ENCODE measurements around the gene HIRA. TPM values are rescaled to one million over a fixed set of nuclear protein-coding genes. Genes with fewer than 3 reads are reported as not detected.

HIRA gene
- total and polyA plus RNA-seq, 2 experiments from 2014 or later, result 9.4 to 58.3 TPM

DNA sequence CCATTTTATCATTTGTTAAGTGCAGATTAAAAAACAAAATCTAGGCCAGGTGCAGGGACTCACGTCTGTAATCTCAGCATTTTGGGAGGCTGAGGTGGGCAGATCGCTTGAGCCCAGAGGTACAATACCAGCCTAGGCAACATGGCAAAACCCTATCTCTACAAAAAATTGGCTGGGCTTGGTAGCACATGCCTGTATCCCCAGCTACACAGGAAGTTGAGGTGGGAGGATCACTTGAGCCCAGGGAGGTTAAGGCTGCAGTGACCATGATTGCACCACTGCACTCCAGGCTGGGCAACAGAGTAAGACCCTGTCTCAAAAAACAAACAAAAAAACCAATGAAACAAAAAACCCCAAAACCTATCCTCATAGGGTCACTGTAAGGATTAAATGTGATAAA is 32.9 kb downstream of the HIRA start:
- Histone ChIP-seq H3F3A (replicated peaks; ENCODE audit: low read depth) (no peaks in the 10 kb centered on the region), H2AFZ (no peak overlapping the region), H3K4me3 (no peak overlapping the region), H4K20me1 (replicated peaks; ENCODE audit: insufficient read depth) (peaks cover 13% of the 10 kb centered on the region), H3K79me2 (replicated peaks; ENCODE audit: insufficient read depth) (0 out of 2 replicates have a peak, but pooled peaks cover 3% of the 10 kb centered on the region), H3K4me1 (ENCODE audit: insufficient read depth) (no peaks in the 10 kb centered on the region), H3K4me2 (no peak overlapping the region), H3K27ac (ENCODE audit: low read depth) (no peak overlapping the region), H3K27me3 (ENCODE audit: insufficient read depth) (no peaks in the 10 kb centered on the region), H3K9me2 (ENCODE audit: insufficient read depth) (no peaks in the 10 kb centered on the region), H3K36me3 (ENCODE audit: insufficient read depth) (peaks cover 17% of the 10 kb centered on the region)
- no peak overlapping the region for H3K27ac Mint-ChIP-seq
- H3K27me3 Mint-ChIP-seq (ENCODE audit: insufficient read depth, low read depth, poor library complexity), result peaks cover 10% of the 10 kb centered on the region
- no peak for DNase-seq (ENCODE audit: low spot score)
- ATAC-seq, result no peak
- no peaks in the 10 kb centered on the region for H3K4me1 Mint-ChIP-seq
- no peak for TF ChIP-seq EZH2phosphoT487 (IDR thresholded peaks at IDR 0.05; ENCODE audit: unreplicated experiment)
- no peak for TF ChIP-seq NANOG (IDR thresholded peaks at IDR 0.05; ENCODE audit: borderline replicate concordance)
- TF ChIP-seq STAT1 (IDR thresholded peaks at IDR 0.05; ENCODE audit: unreplicated experiment), result no peak
- TF ChIP-seq, protein P1, sequence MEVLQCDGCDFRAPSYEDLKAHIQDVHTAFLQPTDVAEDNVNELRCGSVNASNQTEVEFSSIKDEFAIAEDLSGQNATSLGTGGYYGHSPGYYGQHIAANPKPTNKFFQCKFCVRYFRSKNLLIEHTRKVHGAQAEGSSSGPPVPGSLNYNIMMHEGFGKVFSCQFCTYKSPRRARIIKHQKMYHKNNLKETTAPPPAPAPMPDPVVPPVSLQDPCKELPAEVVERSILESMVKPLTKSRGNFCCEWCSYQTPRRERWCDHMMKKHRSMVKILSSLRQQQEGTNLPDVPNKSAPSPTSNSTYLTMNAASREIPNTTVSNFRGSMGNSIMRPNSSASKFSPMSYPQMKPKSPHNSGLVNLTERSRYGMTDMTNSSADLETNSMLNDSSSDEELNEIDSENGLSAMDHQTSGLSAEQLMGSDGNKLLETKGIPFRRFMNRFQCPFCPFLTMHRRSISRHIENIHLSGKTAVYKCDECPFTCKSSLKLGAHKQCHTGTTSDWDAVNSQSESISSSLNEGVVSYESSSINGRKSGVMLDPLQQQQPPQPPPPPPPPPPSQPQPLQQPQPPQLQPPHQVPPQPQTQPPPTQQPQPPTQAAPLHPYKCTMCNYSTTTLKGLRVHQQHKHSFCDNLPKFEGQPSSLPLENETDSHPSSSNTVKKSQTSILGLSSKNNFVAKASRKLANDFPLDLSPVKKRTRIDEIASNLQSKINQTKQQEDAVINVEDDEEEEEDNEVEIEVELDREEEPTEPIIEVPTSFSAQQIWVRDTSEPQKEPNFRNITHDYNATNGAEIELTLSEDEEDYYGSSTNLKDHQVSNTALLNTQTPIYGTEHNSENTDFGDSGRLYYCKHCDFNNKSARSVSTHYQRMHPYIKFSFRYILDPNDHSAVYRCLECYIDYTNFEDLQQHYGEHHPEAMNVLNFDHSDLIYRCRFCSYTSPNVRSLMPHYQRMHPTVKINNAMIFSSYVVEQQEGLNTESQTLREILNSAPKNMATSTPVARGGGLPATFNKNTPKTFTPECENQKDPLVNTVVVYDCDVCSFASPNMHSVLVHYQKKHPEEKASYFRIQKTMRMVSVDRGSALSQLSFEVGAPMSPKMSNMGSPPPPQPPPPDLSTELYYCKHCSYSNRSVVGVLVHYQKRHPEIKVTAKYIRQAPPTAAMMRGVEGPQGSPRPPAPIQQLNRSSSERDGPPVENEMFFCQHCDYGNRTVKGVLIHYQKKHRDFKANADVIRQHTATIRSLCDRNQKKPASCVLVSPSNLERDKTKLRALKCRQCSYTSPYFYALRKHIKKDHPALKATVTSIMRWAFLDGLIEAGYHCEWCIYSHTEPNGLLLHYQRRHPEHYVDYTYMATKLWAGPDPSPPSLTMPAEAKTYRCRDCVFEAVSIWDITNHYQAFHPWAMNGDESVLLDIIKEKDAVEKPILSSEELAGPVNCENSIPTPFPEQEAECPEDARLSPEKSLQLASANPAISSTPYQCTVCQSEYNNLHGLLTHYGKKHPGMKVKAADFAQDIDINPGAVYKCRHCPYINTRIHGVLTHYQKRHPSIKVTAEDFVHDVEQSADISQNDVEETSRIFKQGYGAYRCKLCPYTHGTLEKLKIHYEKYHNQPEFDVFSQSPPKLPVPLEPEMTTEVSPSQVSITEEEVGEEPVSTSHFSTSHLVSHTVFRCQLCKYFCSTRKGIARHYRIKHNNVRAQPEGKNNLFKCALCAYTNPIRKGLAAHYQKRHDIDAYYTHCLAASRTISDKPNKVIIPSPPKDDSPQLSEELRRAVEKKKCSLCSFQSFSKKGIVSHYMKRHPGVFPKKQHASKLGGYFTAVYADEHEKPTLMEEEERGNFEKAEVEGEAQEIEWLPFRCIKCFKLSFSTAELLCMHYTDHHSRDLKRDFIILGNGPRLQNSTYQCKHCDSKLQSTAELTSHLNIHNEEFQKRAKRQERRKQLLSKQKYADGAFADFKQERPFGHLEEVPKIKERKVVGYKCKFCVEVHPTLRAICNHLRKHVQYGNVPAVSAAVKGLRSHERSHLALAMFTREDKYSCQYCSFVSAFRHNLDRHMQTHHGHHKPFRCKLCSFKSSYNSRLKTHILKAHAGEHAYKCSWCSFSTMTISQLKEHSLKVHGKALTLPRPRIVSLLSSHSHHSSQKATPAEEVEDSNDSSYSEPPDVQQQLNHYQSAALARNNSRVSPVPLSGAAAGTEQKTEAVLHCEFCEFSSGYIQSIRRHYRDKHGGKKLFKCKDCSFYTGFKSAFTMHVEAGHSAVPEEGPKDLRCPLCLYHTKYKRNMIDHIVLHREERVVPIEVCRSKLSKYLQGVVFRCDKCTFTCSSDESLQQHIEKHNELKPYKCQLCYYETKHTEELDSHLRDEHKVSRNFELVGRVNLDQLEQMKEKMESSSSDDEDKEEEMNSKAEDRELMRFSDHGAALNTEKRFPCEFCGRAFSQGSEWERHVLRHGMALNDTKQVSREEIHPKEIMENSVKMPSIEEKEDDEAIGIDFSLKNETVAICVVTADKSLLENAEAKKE (CRISPR knock-in tag; IDR thresholded peaks at IDR 0.05), result no peak
- TF ChIP-seq, protein P2, sequence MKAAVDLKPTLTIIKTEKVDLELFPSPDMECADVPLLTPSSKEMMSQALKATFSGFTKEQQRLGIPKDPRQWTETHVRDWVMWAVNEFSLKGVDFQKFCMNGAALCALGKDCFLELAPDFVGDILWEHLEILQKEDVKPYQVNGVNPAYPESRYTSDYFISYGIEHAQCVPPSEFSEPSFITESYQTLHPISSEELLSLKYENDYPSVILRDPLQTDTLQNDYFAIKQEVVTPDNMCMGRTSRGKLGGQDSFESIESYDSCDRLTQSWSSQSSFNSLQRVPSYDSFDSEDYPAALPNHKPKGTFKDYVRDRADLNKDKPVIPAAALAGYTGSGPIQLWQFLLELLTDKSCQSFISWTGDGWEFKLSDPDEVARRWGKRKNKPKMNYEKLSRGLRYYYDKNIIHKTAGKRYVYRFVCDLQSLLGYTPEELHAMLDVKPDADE (IDR thresholded peaks at IDR 0.05), result no peak
- TF ChIP-seq, protein P3, sequence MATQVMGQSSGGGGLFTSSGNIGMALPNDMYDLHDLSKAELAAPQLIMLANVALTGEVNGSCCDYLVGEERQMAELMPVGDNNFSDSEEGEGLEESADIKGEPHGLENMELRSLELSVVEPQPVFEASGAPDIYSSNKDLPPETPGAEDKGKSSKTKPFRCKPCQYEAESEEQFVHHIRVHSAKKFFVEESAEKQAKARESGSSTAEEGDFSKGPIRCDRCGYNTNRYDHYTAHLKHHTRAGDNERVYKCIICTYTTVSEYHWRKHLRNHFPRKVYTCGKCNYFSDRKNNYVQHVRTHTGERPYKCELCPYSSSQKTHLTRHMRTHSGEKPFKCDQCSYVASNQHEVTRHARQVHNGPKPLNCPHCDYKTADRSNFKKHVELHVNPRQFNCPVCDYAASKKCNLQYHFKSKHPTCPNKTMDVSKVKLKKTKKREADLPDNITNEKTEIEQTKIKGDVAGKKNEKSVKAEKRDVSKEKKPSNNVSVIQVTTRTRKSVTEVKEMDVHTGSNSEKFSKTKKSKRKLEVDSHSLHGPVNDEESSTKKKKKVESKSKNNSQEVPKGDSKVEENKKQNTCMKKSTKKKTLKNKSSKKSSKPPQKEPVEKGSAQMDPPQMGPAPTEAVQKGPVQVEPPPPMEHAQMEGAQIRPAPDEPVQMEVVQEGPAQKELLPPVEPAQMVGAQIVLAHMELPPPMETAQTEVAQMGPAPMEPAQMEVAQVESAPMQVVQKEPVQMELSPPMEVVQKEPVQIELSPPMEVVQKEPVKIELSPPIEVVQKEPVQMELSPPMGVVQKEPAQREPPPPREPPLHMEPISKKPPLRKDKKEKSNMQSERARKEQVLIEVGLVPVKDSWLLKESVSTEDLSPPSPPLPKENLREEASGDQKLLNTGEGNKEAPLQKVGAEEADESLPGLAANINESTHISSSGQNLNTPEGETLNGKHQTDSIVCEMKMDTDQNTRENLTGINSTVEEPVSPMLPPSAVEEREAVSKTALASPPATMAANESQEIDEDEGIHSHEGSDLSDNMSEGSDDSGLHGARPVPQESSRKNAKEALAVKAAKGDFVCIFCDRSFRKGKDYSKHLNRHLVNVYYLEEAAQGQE (IDR thresholded peaks at IDR 0.05; ENCODE audit: unreplicated experiment), result no peak
- no peak for TF ChIP-seq EZH2 (IDR thresholded peaks at IDR 0.05; ENCODE audit: low read depth, unreplicated experiment)
- no peak for TF ChIP-seq ZNF331 (CRISPR knock-in tag; IDR thresholded peaks at IDR 0.05; ENCODE audit: low read depth)
- TF ChIP-seq ZNF114 (CRISPR knock-in tag; IDR thresholded peaks at IDR 0.05), result no peak
- no peak for TF ChIP-seq POLR2AphosphoS5 (IDR thresholded peaks at IDR 0.05; ENCODE audit: low read depth)
- no peak for TF ChIP-seq CREB1 (CRISPR knock-in tag; IDR thresholded peaks at IDR 0.05; ENCODE audit: low read depth)
- TF ChIP-seq, protein P4, sequence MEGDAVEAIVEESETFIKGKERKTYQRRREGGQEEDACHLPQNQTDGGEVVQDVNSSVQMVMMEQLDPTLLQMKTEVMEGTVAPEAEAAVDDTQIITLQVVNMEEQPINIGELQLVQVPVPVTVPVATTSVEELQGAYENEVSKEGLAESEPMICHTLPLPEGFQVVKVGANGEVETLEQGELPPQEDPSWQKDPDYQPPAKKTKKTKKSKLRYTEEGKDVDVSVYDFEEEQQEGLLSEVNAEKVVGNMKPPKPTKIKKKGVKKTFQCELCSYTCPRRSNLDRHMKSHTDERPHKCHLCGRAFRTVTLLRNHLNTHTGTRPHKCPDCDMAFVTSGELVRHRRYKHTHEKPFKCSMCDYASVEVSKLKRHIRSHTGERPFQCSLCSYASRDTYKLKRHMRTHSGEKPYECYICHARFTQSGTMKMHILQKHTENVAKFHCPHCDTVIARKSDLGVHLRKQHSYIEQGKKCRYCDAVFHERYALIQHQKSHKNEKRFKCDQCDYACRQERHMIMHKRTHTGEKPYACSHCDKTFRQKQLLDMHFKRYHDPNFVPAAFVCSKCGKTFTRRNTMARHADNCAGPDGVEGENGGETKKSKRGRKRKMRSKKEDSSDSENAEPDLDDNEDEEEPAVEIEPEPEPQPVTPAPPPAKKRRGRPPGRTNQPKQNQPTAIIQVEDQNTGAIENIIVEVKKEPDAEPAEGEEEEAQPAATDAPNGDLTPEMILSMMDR (conservative IDR thresholded peaks at IDR 0.05; ENCODE audit: low read depth in 2 of 2), result no peak
- no peak for TF ChIP-seq JUNB (IDR thresholded peaks at IDR 0.05; ENCODE audit: unreplicated experiment)
- H3K9me3 Mint-ChIP-seq, result no peaks in the 10 kb centered on the region
- H3K4me3 Mint-ChIP-seq, result no peak overlapping the region
- peaks cover 55% of the 10 kb centered on the region for H3K36me3 Mint-ChIP-seq (ENCODE audit: low read depth)
